ENCODE measurements around the gene SLC6A11. TPM values are rescaled to one million over a fixed set of nuclear protein-coding genes. Genes with fewer than 3 reads are reported as not detected.

Gene SLC6A11
- total RNA-seq, 4 donors from 2014 or later: not detected

DNA sequence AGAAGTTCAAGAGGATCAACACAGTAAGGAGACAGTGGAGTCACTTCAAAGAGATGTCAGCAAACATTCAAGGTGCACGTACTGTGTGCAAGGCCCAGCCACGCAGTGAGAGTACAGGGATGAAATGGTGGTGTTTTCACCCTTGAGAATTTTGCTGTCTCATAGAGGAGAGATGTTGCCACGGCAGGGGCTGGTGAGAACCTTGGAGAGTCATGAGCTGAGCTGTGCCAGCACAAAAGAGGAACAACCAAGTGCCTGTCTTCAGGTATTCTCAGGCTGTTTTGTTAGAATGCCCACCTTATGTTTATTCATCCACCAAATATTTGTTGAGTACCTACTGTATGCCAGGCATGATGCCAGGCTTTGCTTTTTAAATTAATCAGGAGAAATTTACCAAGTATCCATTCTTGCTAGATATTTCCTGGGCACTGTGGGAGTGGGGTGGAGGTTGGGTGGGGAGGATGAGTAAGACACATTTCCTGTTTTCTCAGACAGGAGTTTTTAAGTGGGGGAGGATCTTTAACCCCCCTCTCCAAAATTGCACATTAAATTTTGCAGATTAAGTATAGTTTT is 72.6 kb downstream of the SLC6A11 start:
- no peak for DNase-seq
- Histone ChIP-seq H3K4me1 (no peaks in the 10 kb centered on the region), H3K9me3 (no peaks in the 10 kb centered on the region), H3K27me3 (no peaks in the 10 kb centered on the region), H3K27ac (no peak overlapping the region), H3K36me3 (no peaks in the 10 kb centered on the region), H3K4me3 (replicated peaks in 1 of 3) (no peak overlapping the region)
- TF ChIP-seq POLR2A (IDR thresholded peaks at IDR 0.05): no peak
- TF ChIP-seq, protein P1, sequence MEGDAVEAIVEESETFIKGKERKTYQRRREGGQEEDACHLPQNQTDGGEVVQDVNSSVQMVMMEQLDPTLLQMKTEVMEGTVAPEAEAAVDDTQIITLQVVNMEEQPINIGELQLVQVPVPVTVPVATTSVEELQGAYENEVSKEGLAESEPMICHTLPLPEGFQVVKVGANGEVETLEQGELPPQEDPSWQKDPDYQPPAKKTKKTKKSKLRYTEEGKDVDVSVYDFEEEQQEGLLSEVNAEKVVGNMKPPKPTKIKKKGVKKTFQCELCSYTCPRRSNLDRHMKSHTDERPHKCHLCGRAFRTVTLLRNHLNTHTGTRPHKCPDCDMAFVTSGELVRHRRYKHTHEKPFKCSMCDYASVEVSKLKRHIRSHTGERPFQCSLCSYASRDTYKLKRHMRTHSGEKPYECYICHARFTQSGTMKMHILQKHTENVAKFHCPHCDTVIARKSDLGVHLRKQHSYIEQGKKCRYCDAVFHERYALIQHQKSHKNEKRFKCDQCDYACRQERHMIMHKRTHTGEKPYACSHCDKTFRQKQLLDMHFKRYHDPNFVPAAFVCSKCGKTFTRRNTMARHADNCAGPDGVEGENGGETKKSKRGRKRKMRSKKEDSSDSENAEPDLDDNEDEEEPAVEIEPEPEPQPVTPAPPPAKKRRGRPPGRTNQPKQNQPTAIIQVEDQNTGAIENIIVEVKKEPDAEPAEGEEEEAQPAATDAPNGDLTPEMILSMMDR (IDR thresholded peaks at IDR 0.05): no peak
- whole genome bisulfite sequencing, 2 donors: 64 to 68% methylated on average over 3 of the region's 3 CpGs
- intact Hi-C loops (cut with DNase I): no loop called here

DNA sequence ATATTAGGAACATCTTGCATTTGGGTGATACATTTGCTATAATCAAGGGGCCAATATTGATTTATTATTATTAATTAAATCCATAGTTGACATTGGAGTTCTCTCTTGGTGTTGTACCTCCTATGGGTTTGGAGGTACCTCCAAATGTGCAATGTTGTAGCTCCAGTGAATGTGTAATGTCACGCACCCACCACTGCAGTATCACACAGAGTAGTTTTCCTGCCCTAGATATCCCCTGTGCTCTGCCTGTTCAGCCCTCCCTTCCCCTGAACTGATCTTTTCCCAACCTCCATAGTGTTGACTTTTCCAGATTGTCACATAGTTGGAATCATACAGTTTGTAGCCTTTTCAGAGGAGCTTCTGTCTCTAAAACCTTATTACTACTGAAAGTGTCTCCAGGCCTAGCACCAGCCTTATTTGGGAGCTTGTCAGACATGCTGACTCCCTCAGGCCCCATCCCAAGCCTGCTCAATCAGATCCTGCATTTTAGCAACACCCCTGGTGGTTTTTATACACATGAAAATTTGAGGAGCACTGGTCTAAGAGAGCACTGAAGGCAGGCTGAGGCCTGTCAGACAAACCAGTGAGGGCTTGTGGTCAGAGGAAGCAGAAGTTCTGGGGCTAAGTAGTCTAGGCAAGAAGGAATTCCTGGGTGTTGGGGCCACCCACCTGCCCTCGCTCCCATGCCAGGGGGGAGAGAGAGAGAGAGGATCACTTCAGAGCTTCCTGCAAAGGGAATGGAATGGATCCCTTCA is 73.4 kb downstream of the SLC6A11 start:
- TF ChIP-seq, protein P1 (IDR thresholded peaks at IDR 0.05): no peak
- TF ChIP-seq POLR2A (IDR thresholded peaks at IDR 0.05): no peak
- H3K27me3 ChIP-seq: no peaks in the 10 kb centered on the region
- DNase-seq: no peak
- no peaks in the 10 kb centered on the region for H3K4me1 ChIP-seq
- H3K4me3 ChIP-seq (replicated peaks in 1 of 3): no peak overlapping the region
- no peaks in the 10 kb centered on the region for H3K36me3 ChIP-seq
- intact Hi-C loops (cut with DNase I): no loop called here
- H3K9me3 ChIP-seq: no peaks in the 10 kb centered on the region
- no peak overlapping the region for H3K27ac ChIP-seq
- 83 to 100% methylated on average over 2 of the region's 2 CpGs for WGBS, 2 donors

DNA sequence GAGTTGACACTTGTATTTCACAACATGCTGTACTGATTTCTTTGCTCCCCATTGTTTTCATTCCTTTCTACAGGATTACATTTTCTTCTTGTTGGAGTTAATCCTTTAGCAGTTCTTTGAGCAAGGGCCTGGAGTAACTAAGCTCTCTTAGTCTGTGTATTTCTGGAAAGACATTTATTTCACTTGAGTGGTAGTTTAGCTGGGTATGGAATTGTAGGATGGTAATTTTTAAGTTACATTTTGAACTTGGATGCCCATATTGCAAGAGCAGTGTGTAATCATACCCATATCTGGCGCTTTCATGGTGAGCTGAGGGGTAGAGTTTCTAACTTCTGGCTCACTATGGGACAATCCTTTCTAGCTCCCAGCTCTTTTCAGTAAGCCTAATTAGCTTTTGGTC is 74.6 kb downstream of the SLC6A11 start:
- TF ChIP-seq POLR2A (IDR thresholded peaks at IDR 0.05): no peak
- TF ChIP-seq, protein P1 (IDR thresholded peaks at IDR 0.05): no peak
- no peaks in the 10 kb centered on the region for H3K9me3 ChIP-seq
- no peaks in the 10 kb centered on the region for H3K4me1 ChIP-seq
- H3K4me3 ChIP-seq (replicated peaks in 1 of 3): no peak overlapping the region
- no peaks in the 10 kb centered on the region for H3K27me3 ChIP-seq
- no peak overlapping the region for H3K27ac ChIP-seq
- DNase-seq: no peak
- 75 to 88% methylated on average over 1 of the region's 1 CpG for WGBS, 2 donors
- no peaks in the 10 kb centered on the region for H3K36me3 ChIP-seq
- intact Hi-C loops (cut with DNase I): no loop called here

DNA sequence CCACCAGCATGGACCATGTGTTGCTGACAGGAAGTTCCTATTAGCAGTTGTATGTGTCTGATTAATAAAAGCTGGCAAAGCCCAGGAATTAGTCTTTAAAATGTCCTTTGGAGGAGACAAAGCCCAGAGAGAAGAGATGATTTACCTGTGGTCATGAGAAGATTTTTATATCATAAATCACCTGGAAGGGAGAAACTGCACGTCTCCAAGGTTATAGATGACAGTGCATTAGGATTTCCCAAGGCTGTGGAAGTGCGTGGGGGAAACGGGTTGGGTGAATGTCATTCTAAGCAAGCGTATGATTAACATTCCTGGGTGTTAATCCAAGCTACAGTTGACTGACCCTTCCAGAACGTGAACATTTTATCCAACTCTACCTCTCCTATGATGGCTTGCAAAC is 76.6 kb downstream of the SLC6A11 start:
- Histone ChIP-seq H3K27me3 (no peaks in the 10 kb centered on the region), H3K4me1 (no peaks in the 10 kb centered on the region), H3K27ac (no peak overlapping the region), H3K9me3 (no peaks in the 10 kb centered on the region), H3K4me3 (replicated peaks in 1 of 3) (no peak overlapping the region), H3K36me3 (no peaks in the 10 kb centered on the region)
- WGBS, 2 donors: 77 to 81% methylated on average over 5 of the region's 5 CpGs
- intact Hi-C loops (cut with DNase I): no loop called here
- DNase-seq: no peak
- no peak for TF ChIP-seq POLR2A (IDR thresholded peaks at IDR 0.05)
- TF ChIP-seq, protein P1 (IDR thresholded peaks at IDR 0.05): no peak

DNA sequence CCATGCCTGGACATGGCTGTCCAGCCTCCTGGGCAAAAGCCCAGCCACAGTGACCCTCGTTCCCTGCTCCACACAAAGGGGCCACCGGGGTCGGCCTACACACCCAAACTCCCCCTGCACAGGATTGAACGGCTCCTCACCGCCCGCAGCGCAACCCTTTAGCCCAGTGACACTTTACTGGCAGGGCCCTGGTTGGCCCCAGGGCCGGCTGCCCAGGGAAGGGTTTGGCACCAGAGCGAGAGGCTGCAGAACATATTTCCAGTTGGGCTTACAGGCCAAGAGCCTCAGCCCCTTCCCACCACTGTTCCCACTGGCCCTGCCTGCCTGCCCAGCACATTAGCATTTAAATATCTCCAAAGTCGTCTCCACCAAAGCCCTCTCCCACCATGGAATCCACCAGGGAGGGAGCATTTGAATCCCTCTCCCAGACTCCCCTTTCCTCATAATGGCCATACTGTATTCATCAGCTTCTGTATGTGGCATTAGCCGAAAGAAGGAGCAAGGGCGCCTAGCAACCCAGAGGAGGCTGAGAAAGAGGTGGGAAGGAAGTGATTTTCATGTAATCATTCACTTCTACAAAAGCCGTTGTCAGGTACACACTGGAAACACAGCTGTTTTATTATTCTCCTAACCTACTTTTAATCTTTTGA is 85.4 kb downstream of the SLC6A11 start:
- no peak overlapping the region for H3K27ac ChIP-seq
- no peaks in the 10 kb centered on the region for H3K9me3 ChIP-seq
- H3K36me3 ChIP-seq: no peaks in the 10 kb centered on the region
- DNase-seq: no peak
- TF ChIP-seq, protein P1 (IDR thresholded peaks at IDR 0.05): no peak
- TF ChIP-seq POLR2A (IDR thresholded peaks at IDR 0.05): no peak
- 72 to 78% methylated on average over 13 of the region's 13 CpGs for WGBS, 2 donors
- no peaks in the 10 kb centered on the region for H3K4me1 ChIP-seq
- no peak overlapping the region for H3K4me3 ChIP-seq (replicated peaks in 1 of 3)
- intact Hi-C loops (cut with DNase I): no loop called here
- no peaks in the 10 kb centered on the region for H3K27me3 ChIP-seq
